HS-5 (cell line): Measurements from ENCODE around the gene ELAVL1.
"Not testable (repeated sequence)": the region's sequence is repeated elsewhere in the genome, so short reads cannot be mapped to it uniquely, and the experiment has no call there.

Experiments
- DNase-seq: peaks from one replicate; pipeline ENCODE4 v3.0.0-alpha.2; 2012; ENCODE audit warnings: low read depth

ELAVL1 gene

DNA sequence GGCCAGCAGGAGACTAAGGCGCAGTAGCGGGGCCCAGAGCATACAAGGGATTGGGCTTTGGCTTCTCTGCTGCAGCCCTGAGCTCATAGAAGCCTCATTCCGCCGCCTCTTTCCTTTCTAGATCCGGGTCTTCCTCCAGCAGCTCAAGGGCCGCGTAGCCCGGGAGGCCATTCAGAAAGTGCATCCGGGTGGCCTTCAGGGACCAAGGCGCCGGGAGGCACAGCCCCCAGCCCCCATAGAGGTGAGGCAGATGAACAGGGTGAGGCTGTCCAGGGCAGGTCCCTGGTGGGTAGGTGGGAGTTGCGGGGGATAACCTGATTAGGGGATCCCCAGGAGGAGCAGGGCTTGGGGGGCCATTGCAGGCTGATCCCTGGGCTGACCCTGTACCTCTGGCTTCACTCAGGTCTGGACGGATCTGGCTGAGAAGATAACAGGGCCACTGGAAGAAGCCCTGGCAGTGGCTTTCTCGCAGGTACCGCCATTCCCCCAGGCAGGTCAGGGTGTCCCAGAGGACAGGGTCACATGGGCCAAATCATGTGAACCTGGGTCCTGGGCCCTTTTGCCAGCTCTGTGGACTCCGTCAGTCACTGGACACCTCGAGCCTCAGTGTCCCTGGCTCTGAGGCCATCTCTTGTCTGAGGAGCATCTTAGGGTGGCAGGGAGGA is 84.0 kb downstream of the ELAVL1 start:
- DNase-seq: no peak

DNA sequence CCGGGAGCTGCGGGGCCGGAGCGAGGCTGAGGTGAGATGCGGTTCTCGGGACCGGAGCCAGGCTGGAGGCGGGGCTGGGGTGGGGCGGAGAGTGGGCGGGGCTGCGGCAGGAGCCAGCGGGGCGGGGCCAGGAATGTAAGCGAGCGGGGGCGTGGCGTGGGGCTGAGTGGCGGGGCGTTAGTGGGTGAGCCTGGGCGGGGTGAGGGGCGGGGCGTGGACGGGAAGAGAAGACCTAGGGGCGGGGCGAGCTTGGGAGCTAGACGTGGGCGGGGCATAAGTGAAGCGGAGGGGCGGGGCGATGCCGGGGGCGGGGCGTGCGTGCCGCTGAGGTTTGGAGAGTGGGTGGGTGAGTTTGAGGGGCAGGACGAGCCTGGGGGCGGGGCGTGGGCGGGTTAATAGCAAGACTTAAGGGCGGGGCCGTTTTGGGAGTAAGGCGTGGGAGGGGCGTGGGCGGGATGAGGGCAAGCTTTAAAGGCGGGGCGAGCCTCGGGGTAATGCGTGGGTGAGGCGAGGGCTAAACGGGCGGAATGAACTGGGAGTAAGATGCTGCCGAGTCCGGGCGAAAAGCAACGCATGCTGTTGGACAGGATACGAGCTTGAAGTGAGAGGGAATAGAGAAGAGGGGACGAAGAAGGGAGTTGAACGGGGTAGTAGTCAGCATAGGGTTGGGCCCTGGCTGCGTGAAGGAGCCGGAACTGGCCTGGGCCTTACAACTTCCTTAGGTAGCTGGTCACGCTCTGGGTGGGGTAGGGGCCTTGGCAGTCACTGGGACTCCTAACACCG is 84.7 kb downstream of the ELAVL1 start:
- DNase-seq: peak; percentile 78

DNA sequence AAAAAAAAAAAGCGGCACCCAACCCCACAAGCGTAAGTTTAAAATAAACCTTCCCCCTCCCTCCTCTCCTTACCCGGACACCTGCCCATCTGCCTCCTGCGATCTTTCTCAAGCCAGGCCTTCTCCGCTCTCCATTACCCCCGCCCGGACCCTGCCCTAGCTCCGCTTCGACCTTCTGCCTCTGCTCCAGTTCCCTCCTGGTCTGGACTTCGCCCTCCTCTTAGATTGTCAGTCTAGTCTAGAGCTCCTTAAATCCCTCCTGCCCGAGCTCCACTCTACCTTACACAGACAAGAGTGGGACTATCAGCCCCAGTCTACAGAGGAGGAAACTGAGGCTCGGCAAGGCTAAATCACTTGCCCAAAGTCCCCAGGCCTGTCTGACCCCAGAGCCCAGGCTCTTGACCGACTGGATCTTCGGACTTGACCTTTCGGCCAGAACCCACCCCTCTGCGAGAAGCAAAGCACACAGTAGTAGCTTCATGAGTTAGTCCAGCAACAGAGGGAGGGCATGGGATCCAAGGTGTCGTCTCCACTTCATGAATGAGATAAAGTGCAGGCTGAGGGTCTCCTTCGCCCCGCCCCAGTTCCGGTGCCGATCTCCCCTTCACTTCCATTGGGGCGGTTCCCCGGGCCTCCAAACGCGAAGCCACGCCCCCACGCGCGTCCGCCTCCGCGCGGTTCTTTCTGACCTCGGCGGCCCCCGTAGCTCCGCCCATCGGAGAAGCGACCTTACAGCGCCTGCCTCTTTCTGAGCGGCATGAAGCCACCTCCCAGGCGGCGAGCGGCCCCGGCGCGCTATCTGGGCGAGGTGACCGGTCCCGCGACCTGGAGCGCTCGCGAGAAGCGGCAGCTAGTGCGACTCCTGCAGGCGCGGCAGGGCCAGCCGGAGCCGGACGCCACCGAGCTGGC is 85.6 kb downstream of the ELAVL1 start, which contains the start of gene SNAPC2:
Gene SNAPC2, plus strand, starts transcription at position 729 of the 909 bp plus-strand sequence. Its CDS starts 29 bp downstream, at position 758.
- DNase-seq: peak; percentile 79

DNA sequence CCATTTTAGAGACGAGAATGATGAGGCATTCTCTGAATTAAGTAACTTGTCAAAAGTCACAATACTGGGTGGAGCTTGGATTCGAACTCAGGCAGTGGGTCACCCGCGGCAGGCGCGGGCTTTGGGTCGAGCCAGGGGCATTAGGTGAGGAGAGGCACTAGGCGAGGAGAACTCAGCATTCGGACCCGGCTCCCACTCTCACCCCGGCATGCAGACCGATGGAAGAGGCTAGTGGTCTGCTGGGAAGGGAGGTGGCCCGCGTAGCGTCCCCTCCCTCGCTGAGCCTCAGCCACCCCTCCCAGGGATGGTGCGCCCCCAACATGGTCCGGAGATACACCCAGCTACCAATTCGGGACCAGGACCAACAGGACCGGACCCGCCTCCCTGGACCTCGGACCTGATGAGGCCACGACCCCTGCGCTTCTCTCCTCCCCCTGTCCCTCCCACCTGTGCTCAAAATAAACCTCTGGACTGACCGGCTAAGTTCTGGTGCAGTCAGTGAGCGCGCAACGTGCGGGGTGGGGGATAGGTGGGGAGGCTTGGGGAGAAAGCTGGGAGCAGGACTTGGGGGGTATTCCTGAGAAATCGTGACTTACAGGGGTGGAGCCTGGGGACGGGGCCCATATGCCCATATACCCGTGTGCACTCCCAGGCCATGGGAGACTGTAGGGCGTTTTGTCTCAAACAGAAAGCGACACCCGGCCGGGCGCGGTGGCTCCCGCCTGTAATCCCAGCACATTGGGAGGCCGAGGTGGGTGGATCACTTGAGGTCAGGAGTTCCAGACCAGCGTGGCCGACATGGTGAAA is 86.6 kb downstream of the ELAVL1 start:
- DNase-seq: no peak

DNA sequence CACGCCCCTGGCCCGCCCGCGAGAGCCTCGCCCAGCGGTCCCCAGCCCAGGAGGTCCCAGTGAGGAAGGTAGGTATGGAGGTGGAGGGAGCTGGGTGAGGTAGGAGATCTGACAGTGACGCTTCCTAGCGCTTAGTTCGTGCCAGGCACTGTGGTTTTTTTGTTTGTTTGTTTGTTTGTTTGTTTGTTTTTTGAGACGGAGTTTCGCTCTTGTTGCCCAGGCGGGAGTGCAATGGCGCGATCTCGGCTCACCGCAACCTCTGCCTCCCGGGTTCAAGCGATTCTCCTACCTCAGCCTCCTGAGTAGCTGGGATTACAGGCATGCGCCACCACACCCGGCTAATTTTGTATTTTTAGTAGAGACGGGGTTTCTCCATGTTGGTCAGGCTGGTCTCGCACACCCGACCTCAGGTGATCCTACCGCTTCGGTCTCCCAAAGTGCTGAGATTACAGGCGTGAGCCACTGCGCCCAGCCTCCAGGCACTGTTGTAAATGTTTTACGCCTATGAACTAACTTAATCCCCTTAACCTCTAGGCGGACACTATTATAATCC is 87.3 kb downstream of the ELAVL1 start:
- not testable (repeated sequence) for DNase-seq

DNA sequence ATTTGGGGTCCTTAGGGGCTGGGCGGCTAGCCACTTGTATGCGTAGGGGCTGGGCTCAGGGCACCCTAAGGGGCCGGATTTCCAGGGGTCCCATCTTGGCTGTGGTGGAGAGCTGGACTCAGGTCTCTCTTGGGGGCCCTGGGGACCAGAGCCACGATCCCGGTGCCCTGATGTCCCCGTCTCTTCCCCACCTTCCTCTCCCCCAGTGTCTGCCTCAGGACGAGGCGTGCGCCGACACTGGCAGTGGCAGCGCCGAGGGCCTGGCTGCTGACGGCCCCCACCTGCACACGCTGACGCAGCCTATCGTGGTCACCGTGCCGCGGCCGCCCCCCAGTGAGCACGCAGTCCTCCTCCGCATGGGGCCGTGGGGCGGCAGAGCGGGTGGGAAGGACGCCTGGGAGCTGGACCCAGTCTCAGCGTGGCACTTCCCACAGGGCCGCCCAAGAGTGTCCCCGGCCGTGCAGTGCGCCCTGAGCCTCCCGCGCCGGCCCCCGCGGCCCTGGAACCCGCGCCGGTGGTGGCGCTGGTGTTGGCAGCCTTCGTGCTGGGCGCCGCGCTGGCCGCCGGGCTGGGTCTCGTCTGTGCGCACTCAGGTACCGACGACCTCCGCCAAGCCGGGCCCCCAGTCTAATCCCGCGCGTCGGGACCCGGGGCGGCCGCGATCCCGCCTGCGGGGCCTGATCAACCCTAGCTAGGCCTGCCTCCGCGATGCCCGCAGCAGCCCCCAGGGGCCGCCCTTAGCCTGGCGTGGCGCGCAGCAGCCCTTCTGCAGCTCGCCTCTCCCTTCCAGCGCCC is 88.0 kb downstream of the ELAVL1 start:
- no peak for DNase-seq

DNA sequence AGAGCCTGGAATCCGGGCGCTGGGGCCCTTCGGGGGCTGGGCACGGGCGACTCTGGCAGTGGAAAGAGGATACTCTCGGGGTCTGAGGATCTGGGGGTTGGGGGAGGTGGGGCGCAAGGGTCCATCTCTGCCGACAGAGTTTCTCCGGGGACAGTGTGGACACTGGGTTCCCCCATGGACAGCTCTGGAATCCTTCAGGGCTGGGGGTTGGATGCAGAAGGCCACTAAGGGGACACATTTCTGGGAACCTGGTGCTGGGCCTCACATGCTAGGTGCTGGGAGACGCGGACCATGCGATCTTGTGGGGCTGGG is 88.5 kb downstream of the ELAVL1 start:
- no peak for DNase-seq

DNA sequence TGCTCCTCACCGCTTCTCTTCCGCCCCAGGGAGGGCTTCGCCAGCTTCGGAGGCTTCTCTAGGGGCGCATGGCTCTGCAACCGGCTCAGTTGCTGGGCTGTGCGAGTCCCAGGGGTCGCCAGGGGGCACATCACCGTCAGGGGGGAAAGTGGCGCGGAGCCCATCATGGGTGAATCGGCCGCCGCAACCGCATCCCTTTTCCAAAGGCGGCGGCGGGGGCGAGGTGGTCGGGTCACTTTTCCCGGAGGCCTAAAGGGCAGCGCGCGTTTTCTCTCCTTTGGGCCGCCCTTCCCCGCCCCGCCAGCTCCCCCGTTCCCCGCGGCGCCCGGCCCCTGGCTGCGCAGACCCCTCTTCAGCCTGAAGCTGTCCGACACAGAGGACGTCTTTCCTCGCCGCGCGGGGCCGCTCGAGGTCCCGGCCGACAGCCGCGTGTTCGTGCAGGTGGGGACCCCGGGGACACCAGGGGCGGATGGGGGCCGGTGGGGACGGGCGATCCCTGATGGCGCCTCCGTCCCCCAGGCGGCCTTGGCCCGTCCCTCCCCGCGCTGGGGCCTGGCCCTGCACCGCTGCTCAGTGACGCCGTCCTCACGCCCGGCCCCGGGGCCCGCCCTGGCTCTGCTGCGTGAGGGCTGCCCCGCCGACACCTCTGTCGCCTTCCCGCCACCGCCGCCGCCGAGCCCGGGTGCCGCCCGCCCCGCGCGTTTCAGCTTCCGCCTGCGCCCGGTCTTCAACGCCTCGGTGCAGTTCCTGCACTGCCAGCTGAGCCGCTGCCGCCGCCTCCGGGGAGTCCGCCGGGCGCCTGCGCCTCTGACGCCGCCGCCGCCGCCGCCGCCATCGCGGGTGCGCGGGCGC is 89.1 kb downstream of the ELAVL1 start:
- no peak for DNase-seq

DNA sequence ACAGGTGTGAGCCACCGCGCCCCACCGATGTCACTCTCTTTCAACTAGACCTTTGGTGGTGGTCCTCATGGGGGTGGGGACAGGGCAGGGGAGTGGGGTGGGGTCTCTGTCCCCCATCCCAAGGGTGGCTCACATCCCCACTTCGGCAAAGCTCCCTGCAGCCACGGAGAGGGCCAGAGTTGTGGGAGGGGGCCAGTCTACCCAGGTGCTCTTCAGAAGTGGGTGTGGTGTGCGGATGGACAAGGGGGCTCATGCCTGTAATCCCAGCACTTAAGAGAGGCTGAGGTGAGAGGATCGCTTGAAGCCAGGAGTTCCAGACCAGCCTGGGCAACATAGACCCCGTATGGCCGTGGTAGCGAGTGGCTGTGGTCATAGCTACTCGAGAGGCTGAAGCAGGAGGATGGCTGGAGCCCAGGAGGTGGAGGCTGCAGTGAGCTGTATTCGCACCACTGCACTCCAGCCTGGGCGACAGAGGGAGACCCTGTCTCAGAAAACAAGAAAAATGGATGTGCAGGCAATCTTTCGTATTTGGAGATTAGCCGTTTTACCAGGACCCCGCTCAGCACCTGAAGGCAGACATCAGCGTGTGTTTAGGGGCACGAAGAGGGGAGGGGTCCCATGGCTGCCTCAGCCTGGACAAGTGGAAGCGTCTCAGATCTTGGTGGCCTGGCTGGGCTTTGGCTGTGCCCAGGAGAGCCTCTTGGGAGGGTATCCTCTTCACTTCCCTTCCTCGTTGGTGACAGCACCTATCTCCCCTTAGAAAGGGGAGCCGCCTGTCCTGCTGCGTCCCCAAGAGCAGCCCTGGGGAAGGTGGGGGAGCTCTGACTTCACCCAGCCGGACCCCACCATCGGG is 90.0 kb downstream of the ELAVL1 start:
- DNase-seq: no peak

DNA sequence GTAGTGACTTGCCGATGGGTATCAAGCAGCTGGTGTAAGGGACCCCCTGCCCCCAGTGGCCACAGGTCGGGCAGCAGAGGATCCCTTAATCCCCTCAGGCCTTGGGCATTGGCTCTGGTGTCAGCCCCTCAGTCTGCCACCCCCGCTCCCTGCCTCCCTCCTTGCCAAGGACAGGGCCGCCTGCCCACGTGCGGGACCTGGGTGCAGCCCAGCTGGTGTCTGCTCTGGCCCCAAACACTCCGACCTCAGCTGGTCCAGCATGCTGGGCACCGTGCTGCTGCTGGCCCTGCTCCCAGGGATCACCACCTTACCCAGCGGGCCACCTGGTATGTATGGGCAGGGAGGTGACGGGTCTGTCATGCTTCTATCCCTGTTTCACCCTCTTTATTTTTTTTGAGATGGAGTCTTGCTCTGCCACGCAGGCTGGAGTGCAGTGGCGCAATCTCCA is 90.8 kb downstream of the ELAVL1 start, which contains the start of gene TGFBR3L:
Gene TGFBR3L, plus strand, starts transcription at position 233 of the 448 bp plus-strand sequence.
- no peak for DNase-seq

DNA sequence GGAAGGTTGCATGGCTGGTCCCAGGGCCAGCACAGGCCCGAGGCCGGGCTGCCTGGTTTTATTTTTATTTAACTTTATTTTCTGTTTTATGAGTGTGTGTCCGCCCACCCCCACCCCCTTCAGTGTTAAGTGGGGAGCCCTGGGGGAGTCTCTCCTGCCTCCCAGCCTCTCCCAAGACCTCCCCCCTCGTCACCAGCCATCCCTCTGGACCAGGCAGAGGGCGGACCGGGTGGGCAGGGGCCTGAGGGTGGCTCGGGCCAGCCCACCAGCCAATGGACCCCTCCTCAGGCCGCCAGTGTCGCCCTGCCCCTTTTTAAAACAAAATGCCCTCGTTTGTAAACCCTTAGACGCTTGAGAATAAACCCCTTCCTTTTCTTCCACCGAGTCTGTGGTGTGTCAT is 91.3 kb downstream of the ELAVL1 start:
- DNase-seq: no peak

DNA sequence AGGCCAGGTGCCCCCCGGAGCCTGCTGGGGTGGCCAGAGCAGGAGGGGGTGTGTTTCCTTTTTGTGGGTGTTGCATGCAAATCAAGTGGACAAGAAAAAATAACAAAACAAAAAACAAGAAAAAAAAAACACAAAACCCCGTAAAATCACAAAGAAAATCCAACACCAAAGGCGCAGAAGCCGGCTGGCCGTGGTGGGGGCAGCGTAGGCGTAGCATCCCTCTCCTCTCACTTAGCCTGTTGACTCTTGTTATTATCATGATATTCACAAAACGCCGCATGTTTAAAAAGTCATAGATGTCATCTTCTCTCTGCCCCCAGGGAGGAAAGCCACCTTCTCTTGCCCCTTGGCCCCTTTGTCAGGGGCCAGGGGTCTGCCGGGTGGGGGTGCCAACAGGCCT is 91.8 kb downstream of the ELAVL1 start:
- DNase-seq: no peak

DNA sequence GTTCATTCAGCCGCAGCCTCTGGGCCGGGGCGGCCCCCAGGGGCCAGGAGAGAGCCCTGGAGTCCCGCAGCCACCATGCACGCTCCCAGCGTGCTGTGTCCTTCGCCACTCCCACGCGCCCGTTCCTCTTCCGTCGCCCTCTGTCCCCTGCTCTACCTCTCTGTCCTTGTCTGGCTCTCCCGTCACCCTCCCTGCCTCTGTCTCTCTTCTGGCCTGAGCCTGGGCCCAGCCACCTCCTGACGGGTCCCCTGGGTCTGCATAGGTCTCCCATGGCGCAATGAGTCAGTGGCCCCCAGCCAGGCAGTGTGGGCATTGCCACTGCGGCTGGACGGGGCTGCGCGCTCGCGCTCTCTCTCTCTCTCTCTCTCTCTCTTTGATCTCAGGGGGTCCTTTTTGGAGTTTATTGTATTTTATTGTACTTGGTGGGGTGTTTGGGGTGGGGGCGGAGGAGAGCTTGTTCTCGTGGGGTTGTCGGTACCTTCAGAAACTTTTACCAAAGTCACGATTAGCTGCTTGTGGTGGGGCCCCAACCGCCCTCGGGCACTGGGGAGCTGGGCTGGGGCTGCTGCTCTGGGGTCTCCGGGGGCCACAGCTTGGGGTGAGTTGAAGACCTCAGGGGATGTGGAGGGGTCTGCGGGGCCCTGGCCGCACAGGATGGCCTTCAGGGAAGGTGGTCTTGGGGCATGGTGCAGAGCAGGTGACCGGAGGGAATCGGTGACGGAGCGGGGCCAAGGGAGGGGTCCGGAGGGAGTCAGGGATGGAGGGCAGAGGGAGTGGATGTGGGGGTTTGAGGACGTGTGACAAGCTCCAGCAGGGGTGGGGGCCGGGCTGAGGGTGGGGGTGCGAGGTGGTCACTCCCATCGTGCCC is 92.5 kb downstream of the ELAVL1 start:
- DNase-seq: no peak

DNA sequence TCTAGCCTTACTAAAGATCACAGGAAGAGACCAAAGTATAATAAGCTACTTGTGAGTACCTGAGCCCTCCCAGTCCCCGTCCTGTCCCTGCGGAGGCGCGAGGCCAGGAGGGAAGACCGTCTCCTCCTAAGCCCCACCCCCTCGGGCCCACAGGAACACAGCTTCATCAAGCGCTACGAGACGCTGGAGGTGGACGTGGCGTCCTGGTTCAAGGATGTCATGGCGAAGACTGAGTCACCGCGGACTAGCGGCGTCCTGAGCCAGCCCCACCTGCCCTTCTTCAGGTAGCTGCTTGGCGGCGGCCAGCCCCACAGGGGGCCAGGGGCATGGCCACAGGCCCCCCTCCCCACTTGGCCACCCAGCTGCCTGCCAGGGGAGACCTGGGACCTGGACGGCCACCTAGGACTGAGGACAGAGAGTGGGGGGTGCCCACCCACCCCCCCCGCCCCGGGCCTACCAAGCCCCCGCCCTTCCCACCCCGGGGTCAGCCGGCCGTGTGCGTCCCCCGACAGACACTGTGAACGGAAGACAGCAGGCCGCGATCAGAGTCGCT is 93.2 kb downstream of the ELAVL1 start:
- DNase-seq: no peak

DNA sequence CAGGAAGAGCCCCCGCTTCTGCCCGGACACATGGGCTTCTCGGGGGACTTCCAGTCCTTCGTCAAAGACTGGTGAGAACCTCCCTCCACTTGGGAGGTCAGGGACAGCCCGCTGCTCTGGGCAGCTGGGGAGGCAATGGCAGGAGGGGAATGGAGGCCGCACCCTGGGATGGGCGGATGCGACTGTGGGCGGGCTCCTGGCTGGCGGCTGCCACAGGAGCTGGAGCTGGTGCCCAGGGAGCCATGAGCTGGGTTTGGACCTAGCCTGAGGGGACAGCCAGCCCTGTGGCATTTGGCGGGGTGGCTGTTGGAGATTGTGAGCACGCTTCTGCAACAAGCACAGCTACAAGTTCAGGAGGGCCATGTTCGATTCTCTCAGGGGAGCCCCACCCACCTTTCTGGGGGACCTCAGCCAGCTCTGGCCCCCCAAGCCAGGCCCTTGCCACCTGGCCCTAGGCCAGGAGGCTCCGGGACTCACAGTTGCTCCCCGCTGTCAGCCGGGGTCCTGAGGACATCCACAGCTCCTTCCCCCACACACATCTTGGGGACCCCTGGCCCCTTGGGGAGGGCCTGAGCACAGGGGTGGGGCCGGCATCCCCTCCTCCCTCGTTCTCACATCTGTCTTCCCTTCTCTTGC is 93.8 kb downstream of the ELAVL1 start:
- no peak for DNase-seq

DNA sequence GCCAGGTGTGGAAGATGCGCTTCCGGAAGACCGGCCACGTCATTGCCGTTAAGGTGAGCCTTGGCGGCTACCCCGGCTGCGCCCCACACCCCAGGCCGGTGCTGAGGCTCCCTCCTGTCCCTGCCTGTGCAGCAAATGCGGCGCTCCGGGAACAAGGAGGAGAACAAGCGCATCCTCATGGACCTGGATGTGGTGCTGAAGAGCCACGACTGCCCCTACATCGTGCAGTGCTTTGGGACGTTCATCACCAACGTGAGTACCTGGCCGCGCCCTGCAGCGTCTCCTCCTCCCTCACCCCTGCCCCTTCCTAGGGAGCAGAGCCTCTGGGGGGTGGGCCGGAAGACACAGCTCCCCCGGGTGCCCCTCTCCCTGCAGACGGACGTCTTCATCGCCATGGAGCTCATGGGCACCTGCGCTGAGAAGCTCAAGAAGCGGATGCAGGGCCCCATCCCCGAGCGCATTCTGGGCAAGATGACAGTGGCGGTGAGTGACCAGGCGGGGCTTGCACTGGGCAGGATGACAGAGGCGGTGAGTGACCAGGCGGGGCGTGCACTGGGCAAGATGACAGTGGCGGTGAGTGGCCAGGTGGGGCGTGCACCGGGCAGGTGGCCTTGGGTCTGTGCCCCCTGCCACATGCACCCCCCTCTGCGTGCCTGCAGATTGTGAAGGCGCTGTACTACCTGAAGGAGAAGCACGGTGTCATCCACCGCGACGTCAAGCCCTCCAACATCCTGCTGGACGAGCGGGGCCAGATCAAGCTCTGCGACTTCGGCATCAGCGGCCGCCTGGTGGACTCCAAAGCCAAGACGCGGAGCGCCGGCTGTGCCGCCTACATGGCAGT is 94.9 kb downstream of the ELAVL1 start:
- no peak for DNase-seq
